HepG2 (cell line): ENCODE measurements around the gene MED28. TPM values are rescaled to one million over a fixed set of nuclear protein-coding genes. Genes with fewer than 3 reads are reported as not detected.

Experiments
- AHDC1 ChIP-seq: sonication (generic); formaldehyde crosslinking; IDR thresholded peaks from 2 replicates; pipeline ENCODE4 v1.5.1; 2020; ENCODE audit warnings: mild to moderate bottlenecking, missing genetic modification reagents, borderline replicate concordance
- ATF2 ChIP-seq: sonication (generic); formaldehyde crosslinking; IDR thresholded peaks from 2 replicates; pipeline ENCODE4 v1.4.0; 2020; ENCODE audit warnings: missing genetic modification reagents
- CCDC6 ChIP-seq: sonication (generic); formaldehyde crosslinking; IDR thresholded peaks from 2 replicates; pipeline ENCODE4 v1.8.1; 2022; ENCODE audit warnings: mild to moderate bottlenecking, missing genetic modification reagents, moderate library complexity
- CREM ChIP-seq, 2 experiments: sonication (generic) in 1 of 2; formaldehyde crosslinking in 1 of 2; IDR thresholded peaks; 2 replicates each; pipeline versions ENCODE4 v1.4.0 to v1.6.1; 2016 to 2020; ENCODE audit warnings: antibody characterized with exemption in 1 of 2, mild to moderate bottlenecking in 1 of 2, missing genetic modification reagents in 1 of 2
- NONO ChIP-seq, 2 experiments: fragments of 450-650 bp in 1 of 2; sonication (generic) in 1 of 2; formaldehyde crosslinking in 1 of 2; IDR thresholded peaks in 1 of 2; conservative IDR thresholded peaks in 1 of 2; 2 replicates each; pipeline versions ENCODE4 v1.6.1 to v1.8.0; 2017 to 2022; ENCODE audit warnings: mild to moderate bottlenecking in 1 of 2, missing genetic modification reagents in 1 of 2, moderate library complexity in 1 of 2
- NR2F6 ChIP-seq, 2 experiments: IDR thresholded peaks; 2 replicates each; pipeline ENCODE4 v1.6.1; 2016; ENCODE audit warnings: antibody characterized with exemption in 1 of 2, mild to moderate bottlenecking in 1 of 2
- RAD21 ChIP-seq: fragments of 450-650 bp; formaldehyde crosslinking; IDR thresholded peaks from 2 replicates; pipeline ENCODE4 v1.5.0; 2020; ENCODE audit warnings: mild to moderate bottlenecking
- TRIM22 ChIP-seq: fragments of 450-650 bp; IDR thresholded peaks from 2 replicates; pipeline ENCODE4 v1.6.1; 2017
- ZBTB25 ChIP-seq: IDR thresholded peaks from 2 replicates; pipeline ENCODE4 v1.6.1; 2018; ENCODE audit warnings: missing genetic modification reagents
- ZBTB8A ChIP-seq: sonication (generic); formaldehyde crosslinking; IDR thresholded peaks from 2 replicates; pipeline ENCODE4 v1.4.0; 2020; ENCODE audit warnings: mild to moderate bottlenecking, low read depth, missing genetic modification reagents, borderline replicate concordance
- ZFP37 ChIP-seq: sonication (generic); formaldehyde crosslinking; IDR thresholded peaks from 2 replicates; pipeline ENCODE4 v1.4.0; 2020; ENCODE audit warnings: missing genetic modification reagents, borderline replicate concordance
- ZNF253 ChIP-seq: sonication (generic); formaldehyde crosslinking; IDR thresholded peaks from 2 replicates; pipeline ENCODE4 v1.8.0; 2022; ENCODE audit warnings: mild to moderate bottlenecking, missing genetic modification reagents, borderline replicate concordance
- ZNF468 ChIP-seq: sonication (generic); formaldehyde crosslinking; IDR thresholded peaks from 2 replicates; pipeline ENCODE4 v1.8.0; 2022; ENCODE audit warnings: mild to moderate bottlenecking, moderate library complexity, missing genetic modification reagents
- ZNF670 ChIP-seq: sonication (generic); formaldehyde crosslinking; IDR thresholded peaks from 2 replicates; pipeline ENCODE4 v1.8.0; 2022; ENCODE audit warnings: mild to moderate bottlenecking, missing genetic modification reagents, borderline replicate concordance
- ZNF891 ChIP-seq: sonication (generic); formaldehyde crosslinking; IDR thresholded peaks from 2 replicates; pipeline ENCODE4 v1.5.0; 2020; ENCODE audit warnings: mild to moderate bottlenecking, missing genetic modification reagents
- polyA plus RNA-seq, 8 experiments: library from polyadenylated mRNA; depleted of rRNA in 3 of 8; stranded (reverse) in 7 of 8; unstranded in 1 of 8; fragments of >200 nt; fragmentation: Illumina TruSeq in 4 of 8; extraction: Trizol in 4 of 8; gene quantifications; 2 replicates each; pipeline versions ENCODE4 v1.2.1 to v1.2.3, GENCODE V29; 2011 to 2016; ENCODE audit warnings: low read depth in 4 of 8, missing spikeins in 1 of 8, mixed read lengths in 1 of 8; ENCODE audit not compliant: insufficient read depth in 1 of 8
- total RNA-seq, 5 experiments: library from RNA; depleted of rRNA; stranded (reverse); fragments of >200 nt; fragmentation: Illumina TruSeq; extraction: Trizol; gene quantifications; 2 replicates each; pipeline ENCODE4 v1.2.3, GENCODE V29; 2016; ENCODE audit warnings: low read depth in 1 of 5

The MED28 gene
- total and polyA plus RNA-seq, 2 of the 13 experiments (the other 11 are each of a cell fraction or from before 2014, with no cell fraction given): 41.3 to 65.7 TPM

- TF ChIP-seq ZFP37 (no peak), ATF2 (CRISPR knock-in tag) (peak; percentile 64; the same call in 1 of the 2 replicates), ZNF253 (no peak), NR2F6 (IDR thresholded peaks at IDR 0.05) (peak; percentile 2; the same call in 1 of the 2 replicates), NR2F6 (CRISPR knock-in tag; IDR thresholded peaks at IDR 0.05) (no peak), RAD21 (no peak), ZNF468 (CRISPR knock-in tag) (no peak), ZNF670 (CRISPR knock-in tag) (peak; percentile 41; the same call in 1 of the 2 replicates), ZNF891 (CRISPR knock-in tag) (0 out of 2 replicates have a peak, but pooled peaks have one; percentile 24), CCDC6 (no peak), NONO (IDR thresholded peaks at IDR 0.05) (no peak), NONO (CRISPR knock-in tag; conservative IDR thresholded peaks at IDR 0.05) (0 out of 2 replicates have a peak, but pooled peaks have one; percentile 30), CREM (IDR thresholded peaks at IDR 0.05) (no peak; the same call in 1 of the 2 replicates), CREM (CRISPR knock-in tag; IDR thresholded peaks at IDR 0.05) (no peak), ZBTB8A (CRISPR knock-in tag) (no peak), AHDC1 (CRISPR knock-in tag) (no peak), ZBTB25 (CRISPR knock-in tag) (0 out of 2 replicates have a peak, but pooled peaks have one; percentile 34), TRIM22 (no peak)
Observed at GRCh38 chr4:17614416-17615299, at the start of gene MED28 (continued).
